Amniotic epithelial cell (primary cell): ENCODE results near the gene RGS12.
A peak's percentile ranks its signal among the peaks of the same experiment; 100 is the strongest.

Experiments
- DNase-seq: peaks from one replicate; pipeline ENCODE4 v3.0.0-alpha.2; 2010; ENCODE audit warnings: low read depth

RGS12 gene

DNA sequence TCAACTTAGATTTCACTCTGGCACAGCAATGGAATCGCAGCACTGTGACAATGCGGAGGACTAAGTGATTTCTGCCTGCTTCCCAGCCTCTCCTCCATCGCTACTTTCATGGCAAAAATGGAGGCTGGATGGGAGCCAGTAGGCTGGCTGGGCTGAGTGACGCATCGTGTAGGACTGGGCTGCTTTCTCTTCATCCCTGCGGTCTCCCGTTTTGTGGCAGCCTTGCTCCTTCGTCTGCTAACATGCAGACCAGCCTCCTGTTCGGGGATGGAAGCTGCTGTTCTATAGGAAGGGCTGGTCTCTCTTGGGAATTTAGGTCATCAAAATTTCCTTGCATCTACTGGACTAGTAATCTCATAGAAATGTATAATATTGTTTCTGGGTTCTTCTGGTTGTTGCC is 15.8 kb upstream of the RGS12 start:
- no peak for DNase-seq

DNA sequence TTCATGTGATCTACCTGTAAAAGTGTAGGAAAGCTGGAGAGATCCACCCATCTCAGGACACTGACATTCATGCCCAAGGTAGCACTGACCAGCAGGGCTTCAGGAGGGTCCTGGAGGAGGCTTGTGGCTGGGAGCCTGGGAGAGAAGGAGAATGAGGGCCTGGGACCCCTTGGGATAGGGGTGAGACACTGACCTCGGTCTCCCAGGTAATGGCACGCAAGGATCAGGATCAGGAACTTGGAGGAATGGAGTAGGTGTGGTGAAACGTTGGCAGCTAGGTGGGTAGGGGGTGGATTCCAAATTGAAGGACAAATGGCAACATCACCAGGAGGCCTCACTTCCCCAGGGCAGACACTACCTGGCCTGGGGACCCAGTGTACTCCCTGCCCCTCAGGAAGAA is 12.4 kb upstream of the RGS12 start:
- DNase-seq: no peak

DNA sequence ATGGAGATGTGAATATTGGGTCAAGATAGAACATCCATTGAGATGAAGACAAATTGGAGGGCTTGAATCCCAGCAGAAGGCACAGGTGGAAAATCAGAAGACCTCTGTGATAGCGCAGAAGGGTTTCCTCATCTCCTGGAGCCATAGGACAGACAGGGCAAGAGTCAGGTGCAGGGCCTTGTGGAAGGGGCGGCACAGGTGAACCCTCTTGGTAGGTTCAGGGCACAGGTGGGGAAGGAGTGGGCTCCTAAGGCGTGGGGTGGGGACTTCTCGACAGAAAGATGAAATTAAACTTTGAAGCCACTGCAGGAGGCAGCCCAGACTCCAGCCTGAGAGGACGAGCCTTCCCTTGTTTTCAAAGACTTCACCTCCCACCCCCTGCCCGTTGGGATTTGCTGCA is 9.3 kb upstream of the RGS12 start:
- DNase-seq: no peak

DNA sequence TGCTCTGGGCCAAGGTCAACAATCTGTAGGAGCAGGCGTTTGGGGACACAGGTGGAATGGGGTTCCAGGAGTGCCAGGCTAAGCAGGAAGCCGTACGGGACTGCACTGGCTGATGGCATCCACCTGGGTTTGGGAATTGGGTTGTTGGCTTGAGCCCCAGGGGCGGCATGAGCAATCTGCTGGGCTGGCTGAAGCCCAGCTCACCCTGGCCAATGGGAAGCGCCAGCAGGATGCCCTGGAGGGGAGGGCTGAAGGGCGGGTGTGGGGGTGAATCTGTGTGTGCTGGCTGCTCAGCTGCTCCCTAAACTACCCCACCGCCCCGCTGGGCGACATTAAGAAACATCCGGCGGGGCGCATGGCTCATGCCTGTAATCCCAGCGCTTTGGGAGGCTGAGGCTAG is 8.9 kb upstream of the RGS12 start:
- DNase-seq: no peak

DNA sequence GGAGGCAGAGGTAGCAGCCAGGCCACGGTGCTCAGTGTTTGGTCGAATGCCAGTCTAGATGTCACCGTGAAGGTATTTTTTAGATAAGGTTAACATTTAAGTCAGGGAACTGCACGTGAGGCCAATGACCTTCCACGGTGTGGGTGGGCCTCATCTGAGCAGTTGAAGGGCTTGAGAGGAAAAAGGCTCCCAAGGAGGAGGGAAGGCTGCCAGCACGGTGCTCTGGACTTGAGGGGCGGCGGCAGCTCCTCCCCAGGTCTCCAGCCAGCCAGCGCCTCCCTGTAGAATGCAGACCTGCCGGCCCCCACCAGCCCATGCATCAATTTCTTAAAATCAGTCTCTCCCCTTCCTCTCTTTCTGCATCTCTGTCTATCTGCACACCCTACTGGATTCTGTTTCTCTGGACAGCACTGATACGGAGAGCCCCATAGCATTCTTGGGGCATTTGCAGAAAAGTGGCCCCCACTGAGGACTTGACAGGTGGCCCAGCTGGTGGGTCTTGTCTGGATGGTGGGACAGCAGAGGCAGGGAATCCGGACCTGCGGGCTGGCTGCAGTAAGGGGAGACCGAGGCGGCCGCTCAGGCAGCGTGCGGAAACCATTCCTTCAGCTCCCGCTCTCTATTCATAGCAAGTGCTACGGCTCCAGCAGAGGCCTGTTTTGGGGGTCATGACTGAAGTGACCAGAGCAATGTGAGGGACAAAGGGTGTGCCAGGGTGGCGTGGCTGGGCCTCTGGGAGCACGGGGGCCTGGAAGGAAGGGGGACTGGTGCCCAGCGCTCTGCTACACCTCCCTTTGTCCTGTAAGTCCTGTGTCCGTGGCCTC is 7.9 kb upstream of the RGS12 start:
- DNase-seq: no peak

DNA sequence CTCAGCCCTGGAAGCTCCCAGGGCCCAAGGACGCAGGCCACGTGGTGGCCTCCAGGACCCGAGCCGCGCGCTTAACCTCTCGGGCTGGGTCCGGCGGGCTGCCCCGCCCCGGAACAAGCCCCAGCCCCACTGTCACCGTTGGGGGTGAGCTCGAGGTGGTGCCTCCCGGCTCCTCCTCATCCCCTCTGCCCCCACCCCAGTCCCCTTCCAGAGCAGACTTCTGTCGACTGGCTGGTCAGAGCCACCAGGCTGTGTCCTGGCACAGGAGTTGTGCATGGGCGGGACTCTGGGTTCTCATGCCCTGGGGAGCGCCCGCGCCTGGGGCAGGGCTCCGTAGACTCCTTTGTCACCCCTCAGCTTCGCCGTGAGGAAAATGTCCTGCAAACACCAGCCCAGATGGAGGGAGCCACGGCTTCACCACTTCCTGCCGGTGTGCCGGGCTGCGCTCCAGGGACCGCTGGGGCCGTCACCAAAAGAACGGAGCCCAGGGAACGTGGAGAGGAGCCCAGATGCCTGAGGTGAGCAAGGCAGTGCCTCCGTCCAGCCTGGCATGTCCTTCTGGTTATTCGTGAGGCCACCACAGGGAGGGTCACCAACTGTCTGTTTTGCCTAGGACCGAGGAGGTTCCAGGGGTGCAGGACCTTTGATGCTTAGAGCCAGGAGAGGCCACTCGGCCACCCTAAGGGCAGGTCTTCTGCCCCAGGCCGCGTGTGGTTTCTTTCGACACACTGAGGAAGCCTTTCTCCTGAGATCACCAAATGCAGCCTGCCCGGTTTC is 7.1 kb upstream of the RGS12 start:
- peak; percentile 48 for DNase-seq

DNA sequence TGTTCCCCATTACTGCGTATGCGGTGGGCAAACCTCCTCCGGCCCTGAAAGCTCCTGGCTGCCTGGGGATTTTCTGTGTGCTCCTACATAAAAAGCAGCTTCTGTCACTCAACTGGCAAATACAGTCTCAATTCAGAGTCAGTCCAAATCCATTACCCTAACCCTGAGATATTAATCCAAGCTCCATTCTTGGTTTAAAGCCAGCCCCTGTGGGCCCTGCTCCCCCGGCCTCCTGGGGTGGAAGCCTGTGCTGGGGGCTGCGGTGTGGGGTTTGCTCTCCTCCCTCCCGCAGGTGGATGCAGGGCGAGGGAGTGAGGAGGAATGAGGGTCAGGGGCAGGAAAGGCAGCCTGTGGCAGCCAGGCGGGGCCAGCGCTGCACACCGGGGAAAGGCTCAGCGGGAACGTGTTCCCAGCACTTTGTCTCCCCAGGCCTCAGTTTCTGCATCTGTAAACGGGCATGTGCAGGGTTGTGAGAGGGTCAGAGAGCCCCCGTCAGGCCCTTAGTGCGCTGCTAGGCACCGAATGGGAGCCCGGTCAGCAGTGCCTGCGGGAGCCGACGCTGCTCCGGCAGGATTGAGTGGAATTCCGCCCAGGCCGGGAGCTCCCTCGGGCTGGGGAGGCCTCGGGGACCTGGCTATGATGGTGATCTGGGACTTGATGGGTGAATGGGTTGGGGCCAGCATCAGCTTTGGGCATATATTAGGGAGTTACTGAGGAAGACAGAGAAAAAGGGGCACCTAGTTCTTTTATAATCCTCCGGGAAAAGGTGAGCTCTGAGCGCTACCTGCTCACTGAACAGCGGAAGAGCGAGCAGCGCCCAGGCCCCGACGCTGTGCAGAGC is 6.3 kb upstream of the RGS12 start:
- no peak for DNase-seq

DNA sequence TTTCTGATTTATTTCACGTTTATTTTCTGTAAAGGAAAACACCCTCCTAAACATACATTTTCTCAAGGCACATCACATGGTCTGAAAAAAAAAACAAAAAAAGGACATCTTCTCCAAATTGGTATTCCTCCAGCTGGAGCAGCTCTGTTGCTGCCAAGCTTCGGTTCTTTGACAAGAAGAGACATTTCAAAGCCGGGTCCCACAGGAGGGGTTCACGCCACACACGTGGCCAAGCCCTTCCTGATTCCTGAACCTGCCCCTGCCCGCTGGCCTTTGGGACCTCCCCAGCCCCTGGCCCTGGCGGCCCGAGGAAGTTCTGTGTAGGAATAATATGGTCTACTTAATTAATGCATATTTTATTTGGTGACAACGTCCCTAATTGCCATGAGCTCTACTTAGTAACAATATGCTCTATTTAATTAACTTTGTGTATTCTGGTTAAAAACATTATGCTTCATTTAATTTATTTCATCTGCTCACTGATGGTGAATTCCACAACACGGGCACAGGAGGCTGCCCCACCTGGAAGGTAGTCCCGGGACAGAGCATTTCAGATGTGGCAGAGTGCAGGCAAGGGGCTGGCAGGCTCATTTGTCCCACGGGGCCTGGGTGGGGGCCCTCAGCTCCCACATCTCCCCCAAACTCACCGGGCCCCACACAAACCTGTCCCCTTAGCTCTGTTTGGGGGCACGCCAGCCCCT is 5.4 kb upstream of the RGS12 start:
- DNase-seq: no peak

DNA sequence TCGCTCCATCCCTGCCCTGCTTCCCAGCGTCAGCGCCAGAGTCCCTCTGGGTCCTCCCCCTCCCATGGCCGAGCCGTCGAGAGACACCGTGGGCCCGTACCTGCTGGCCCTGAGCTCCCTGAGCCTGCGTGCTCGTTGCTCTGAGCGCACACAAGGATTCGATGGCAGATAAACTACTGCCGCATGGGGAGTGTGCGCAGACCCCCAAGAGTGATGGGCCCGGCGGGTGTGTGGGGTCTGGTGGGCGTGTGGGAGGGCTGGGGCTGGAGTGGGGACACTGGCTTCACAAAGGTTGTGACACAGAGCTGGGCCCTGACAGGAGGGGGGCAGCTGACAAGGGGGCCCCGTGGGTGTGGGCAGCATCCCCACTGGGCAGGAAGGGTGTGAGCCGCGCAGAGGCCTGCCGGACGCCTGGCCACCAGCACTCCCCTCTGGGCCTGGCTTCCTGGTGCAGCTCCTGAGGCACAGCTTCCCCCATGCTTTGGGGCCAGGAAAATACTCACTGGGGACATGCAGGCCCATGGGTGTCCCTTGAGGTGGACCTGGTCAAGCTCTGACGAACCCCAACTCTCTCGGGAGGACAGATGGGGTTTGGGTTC is 4.8 kb upstream of the RGS12 start:
- no peak for DNase-seq

DNA sequence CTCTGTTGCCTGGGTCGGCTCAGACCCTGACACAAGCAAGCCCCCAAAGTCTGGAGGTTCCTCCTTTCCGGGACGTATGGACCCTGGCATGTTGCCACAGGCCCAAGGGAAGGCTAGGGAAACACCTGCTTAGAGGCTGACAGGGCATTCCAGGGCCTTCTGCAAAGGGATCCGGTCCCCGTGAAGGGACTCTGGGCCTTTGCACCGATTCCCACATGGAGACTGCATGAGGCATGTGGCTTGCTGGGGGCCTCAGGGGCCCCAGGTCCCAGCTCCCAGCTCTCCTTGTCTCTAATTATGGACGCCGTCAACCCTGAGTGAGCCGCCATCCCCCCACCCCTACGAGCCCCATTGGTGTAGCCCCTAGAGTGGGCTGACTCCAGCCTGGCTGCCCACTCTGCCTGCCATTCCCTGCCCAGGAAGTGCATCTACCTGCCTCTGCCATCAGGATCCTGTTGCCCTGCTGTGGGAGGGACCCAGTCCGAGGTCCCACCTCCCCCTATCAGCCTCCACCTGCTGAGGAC is 4.2 kb upstream of the RGS12 start:
- no peak for DNase-seq

DNA sequence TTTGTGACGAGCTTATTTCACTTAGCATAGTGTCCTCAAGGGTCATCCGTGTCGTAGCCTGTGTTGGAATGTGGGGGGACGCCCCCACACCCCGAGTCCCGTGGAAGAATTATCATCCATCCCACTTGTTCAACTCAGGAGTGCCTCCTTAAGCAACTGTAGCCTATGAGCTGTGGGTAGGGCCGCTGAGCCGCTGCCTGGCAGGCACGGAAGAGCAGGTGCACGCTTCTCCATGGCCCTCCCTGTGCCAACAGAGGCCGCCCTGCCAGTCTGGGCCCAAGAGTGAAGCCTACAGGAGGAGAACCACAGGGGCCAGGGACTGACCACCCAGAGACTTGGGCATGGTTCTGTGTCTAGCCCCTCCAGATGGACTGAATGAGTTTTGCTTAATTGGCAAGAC is 2.3 kb upstream of the RGS12 start:
- no peak for DNase-seq

DNA sequence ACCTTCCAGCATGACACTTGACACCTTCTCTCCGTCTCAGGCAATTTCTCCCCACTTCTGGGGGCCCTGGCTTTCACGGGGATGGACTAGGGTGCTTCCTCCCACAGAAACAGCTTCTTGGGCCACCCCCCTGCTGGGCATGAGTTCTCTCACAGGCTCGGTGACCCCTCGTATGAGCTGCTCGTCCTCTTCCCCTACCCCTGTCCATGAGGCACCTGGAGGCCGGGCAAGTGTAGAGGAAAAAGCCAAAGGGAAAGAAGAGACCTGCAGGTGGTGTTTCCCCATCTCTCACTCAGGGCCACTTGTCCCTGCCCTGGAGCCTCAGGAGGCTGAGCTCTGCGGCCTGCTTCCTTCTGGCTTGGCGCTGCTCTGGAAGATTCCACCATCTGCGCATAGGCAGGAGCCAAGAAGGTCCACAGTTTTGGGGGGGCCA is 1.9 kb upstream of the RGS12 start:
- DNase-seq: no peak

DNA sequence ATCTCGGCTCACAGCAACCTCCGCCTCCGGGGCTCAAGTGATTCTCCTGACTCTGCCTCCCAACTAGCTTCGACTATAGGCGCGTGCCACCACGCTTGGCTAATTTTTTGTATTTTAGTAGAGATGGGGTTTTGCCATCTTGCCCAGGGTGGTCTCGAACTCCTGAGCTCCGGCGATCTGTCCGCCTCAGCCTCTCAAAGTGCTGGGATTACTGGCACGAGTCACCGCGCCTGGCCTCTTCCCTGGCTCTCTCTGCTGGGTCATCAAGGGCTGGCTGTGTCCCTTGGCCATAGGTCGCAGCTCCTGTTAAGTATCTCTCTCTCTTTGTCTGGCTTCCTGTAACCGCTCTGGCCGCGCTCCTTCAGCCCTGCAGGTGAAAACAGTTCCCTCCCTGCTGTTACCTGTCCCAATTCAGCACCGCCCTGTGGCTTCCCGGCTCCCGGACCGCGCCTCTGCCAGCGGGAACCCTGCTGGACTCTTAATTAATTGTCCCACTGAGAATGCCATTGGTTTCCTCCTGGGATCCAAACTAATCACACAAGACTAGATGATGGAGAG is 1.3 kb upstream of the RGS12 start:
- DNase-seq: no peak

DNA sequence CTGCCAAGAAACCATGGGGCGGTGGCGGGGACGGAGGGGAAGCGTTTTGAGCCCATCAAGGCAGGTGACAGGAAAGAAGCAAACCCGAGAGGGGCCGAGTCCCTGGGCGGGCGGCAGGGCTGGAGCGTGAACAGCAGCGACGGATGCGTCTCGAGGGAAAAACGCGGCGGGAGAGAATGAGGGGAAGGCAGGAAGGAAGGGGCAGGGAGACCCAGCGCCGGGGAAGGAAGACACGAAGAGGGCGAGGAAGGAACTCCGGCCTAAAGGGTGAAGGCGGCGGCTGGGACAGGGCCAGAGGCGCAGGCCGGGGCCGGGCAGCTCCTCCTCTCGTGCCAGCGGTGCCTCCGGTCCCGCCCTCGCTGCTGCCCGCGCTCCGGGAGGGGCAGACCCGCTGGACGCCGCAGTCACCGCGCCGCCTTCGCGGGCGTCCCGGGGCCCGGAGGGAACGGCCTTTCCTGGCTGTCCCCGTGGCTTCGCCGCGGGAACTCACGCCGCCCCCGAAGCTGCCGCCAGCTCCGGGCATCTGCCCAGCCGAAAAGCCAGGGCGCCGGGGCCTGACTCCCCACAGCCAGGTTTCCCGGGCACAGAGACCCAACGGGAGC is 751 bp upstream of the RGS12 start:
- DNase-seq: peak; percentile 13

DNA sequence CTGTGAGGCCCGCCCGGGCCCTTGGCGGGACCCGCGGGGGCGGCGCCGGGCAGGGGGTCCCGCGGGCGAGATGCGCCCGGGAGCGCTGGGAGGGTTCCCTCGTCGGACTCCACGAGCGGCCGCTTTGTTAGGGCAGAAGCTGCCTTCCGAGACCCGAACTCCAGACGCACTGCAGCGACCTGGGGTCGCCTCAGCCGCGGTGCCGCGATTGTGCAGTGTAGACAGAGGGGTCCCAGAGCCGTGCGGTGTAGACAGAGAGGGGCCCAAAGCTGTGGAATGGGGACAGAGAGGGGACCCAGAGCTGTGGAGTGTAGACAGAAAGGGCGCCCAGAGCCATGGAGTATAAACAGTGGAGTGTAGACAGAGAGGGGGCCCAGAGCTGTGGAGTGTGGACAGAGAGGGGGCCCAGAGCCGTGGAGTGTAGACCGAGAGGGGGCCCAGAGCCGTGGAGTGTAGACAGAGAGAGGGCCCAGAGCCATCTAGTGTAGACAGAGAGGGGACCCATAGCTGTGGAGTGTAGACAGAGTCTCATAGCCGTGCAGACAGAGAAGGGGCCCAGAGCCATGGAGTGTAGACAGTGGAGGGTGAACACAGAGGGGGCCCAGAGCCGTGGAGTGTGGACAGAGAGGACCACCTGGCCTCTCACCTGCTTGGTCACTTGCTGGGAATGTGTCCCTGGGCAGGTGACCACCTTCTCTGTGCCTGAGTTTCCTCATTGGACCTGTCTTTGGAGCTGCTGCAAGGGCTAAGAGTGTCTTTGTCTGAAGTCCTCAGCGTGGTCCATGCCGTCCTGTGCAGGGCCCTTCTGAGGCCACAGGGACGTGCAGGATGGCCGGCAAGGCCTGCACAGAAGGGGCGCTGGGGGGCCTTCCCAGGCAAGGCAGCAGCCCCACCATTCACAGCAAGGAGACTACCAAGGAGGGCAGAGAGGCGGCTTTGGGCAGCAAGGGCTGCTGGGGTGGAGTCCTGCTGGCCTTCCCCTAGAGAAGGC is 875 bp downstream of the RGS12 start:
- DNase-seq: no peak

DNA sequence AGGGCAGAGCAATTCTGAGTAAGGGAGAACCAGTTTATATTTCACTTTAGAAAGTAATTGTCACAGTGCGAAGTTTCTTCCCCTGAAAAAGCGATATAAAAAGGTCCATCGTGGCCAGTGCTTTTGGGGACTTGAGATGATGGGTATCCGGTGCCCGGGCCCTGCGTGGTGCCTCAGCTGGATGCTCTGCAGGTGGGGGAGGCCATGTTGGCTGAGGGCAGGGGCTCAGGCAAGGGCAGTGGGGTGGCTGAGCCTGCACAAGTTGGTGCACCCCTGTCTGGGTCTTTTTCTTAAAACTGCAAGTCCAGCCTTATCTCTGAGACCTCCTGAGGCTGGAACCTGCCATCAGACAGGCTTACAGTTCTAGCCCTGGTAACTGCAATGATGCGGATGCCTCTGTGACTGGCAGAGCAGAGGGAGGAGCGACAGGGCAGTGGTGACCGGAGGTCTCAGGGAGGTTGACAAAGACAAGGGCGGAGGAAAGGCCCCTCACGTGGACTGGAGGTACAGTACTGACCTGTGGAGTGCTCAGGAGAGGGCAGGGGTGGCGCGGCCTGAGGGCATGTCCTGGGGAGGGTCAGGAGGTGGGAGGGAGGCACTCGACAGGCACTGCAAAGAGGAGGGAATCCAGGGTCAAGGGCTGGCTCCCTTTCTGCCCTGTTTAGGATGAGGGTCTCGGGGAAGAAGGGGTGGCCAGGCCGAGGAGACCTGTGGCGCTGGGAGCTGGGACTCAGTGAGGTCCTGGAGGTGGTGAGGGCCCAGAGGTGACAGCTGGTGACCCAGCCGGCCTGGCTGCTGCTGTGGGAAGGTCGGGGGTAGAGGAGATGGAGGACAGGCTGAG is 1.8 kb downstream of the RGS12 start:
- no peak for DNase-seq

DNA sequence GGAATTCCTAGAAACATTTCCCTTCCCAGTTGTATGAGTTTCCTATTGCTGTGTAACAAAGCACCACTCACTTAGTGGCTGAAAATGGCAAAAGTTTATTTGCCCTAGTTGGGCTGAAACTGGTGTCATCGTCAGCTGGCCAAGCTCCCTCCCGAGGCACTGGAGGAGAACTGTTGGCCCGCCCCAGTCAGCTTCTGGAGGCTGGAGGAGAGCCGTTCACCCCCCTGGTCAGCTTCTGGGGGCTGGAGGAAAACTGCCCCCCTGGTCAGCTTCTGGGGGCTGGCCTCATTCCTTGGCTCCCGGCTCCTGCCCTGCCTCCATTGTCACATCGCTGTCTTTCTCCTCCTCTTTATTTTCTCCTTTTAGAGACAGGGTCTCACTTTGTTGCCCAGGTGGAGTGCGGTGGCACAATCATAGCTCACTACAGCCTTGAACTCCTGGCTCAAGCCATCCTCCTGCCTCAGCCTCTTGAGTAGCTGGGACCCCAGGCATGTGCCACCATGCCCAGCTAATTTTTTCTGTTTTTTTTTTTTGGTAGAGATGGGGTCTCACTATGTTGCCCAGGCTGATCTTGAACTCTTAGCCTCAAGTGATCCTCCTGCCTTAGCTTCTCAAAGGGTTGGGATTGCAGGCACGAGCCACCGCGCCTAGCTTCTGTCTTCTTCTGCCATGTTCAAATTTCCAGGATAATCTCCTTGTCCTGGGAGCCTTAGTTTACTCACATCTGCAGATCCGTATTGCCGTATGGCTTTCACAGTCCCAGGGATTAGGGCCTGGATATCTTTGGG is 3.2 kb downstream of the RGS12 start:
- DNase-seq: no peak

DNA sequence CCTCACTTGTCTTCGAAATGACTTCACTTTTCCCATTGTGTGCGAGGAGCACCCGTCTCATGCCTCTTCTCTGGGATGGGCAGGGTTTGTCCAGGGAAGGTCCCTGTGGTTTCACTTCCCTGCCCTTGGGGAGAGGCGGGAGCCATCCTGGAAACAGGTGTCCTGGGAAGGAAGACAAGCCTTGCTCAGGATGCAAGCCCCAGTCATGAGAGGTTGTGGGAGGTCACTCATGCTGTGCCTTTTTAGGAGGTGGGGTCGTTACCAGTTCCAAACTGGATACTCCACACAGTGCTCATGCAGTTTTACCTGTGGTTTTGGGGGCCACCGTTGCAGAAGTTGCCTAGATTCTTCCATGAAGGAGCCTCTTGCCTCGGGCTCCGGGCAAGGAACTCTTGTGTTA is 3.8 kb downstream of the RGS12 start:
- no peak for DNase-seq
